Panc1 (cell line): ENCODE results near the gene HDAC7. TPM values are rescaled to one million over a fixed set of nuclear protein-coding genes. Genes with fewer than 3 reads are reported as not detected.

Experiments used
- ATAC-seq: fragments of 200-7000 bp; cut with Tn5 transposase; 2 replicates; pipeline ENCODE4 v1.9.1; 2020; ENCODE audit warnings: mild to moderate bottlenecking, moderate library complexity
- BruUV-seq: library from RNA; stranded (reverse); fragments of 400-500 nt; replicated peaks from 2 replicates; lab custom pipeline; 2021; lab: Mats Ljungman, UMichigan
- CTCF ChIA-PET: fragments of 300-600 bp; sonication (Branson Sonifier 250); formaldehyde crosslinking; loops from one replicate; lab custom pipeline; 2022; ENCODE audit warnings: antibody characterized with exemption; lab: Charles Lee
- POLR2A ChIA-PET: fragments of 300-600 bp; sonication (Branson Sonifier 250); formaldehyde crosslinking; loops from one replicate; lab custom pipeline; 2022; ENCODE audit warnings: antibody characterized with exemption; lab: Charles Lee
- DNase-seq: peaks from one replicate; pipeline ENCODE4 v3.0.0-alpha.2; 2010; ENCODE audit warnings: low read depth, low spot score
- H3K27ac ChIP-seq: 2 replicates; pipeline ENCODE4 v1.5.1; 2011; ENCODE audit warnings: mild to moderate bottlenecking, low read length, inconsistent platforms
- H3K27me3 ChIP-seq: fragments of 200-500 bp; sonication (Bioruptor generic); 2 replicates; pipeline ENCODE4 v1.6.0; 2014; ENCODE audit warnings: low read length, inconsistent platforms; ENCODE audit not compliant: control insufficient read depth, insufficient read depth
- H3K36me3 ChIP-seq: fragments of 200-500 bp; sonication (Bioruptor generic); 2 replicates; pipeline ENCODE4 v1.5.1; 2014; ENCODE audit warnings: inconsistent platforms, mild to moderate bottlenecking, low read length, moderate library complexity; ENCODE audit not compliant: control insufficient read depth, insufficient read depth
- H3K4me1 ChIP-seq: 2 replicates; pipeline ENCODE4 v1.5.1; 2011; ENCODE audit warnings: inconsistent platforms, mild to moderate bottlenecking, low read length, moderate library complexity; ENCODE audit not compliant: control insufficient read depth, insufficient read depth
- H3K4me3 ChIP-seq, 2 experiments: 2 replicates each; pipeline ENCODE4 v1.5.1; 2011 to 2012; ENCODE audit warnings: low read depth in 2 of 2, low read length in 2 of 2, mild to moderate bottlenecking in 2 of 2, inconsistent platforms in 1 of 2, moderate library complexity in 1 of 2
- H3K9me3 ChIP-seq: fragments of 200-500 bp; sonication (Bioruptor generic); 2 replicates; pipeline ENCODE4 v1.5.1; 2014; ENCODE audit warnings: low read depth, mild to moderate bottlenecking, inconsistent platforms, low read length, moderate library complexity; ENCODE audit not compliant: control insufficient read depth, insufficient read depth
- CTCF ChIP-seq: fragments of 450-650 bp; IDR thresholded peaks from 2 replicates; pipeline ENCODE4 v1.5.1; 2017; ENCODE audit warnings: mild to moderate bottlenecking
- POLR2AphosphoS5 ChIP-seq: IDR thresholded peaks from 2 replicates; pipeline ENCODE4 v1.6.1; 2012; ENCODE audit warnings: mild to moderate bottlenecking, low read depth, low read length, moderate library complexity
- REST ChIP-seq, 2 experiments: IDR thresholded peaks; 2 replicates each; pipeline ENCODE4 v1.6.1; 2011 to 2012; ENCODE audit warnings: low read depth in 2 of 2, control low read depth in 1 of 2, low read length in 1 of 2, mild to moderate bottlenecking in 1 of 2, moderate library complexity in 1 of 2; ENCODE audit not compliant: insufficient read depth in 1 of 2
- SIN3A ChIP-seq: IDR thresholded peaks from 2 replicates; pipeline ENCODE4 v1.6.1; 2012; ENCODE audit warnings: low read depth, mild to moderate bottlenecking, low read length, moderate library complexity, borderline replicate concordance; ENCODE audit not compliant: insufficient read depth
- TCF7L2 ChIP-seq: IDR thresholded peaks from 2 replicates; pipeline ENCODE4 v1.6.1; 2011; ENCODE audit warnings: mild to moderate bottlenecking, low read depth, low read length, inconsistent platforms
- in situ Hi-C: cut with HindIII; loops from 2 replicates; pipeline ENCODE4 v1.10.0; 2016; ENCODE audit warnings: low sequenced_read_pairs, low pct_unique_long_range_greater_than_20kb
- intact Hi-C: fragments of 100-400 bp; cut with micrococcal nuclease; formaldehyde crosslinking; loops from one replicate; pipeline ENCODE4 v1.10.0; 2022; ENCODE audit not compliant: unreplicated experiment
- total RNA-seq: library from RNA; stranded (reverse); gene quantifications from one replicate; pipeline ENCODE4 v1.2.1, GENCODE V29; 2021; ENCODE audit not compliant: unreplicated experiment

Gene HDAC7
- total RNA-seq, 1 experiment from 2014 or later: 84.2 TPM

GRCh38 chr12:47743311-47743860, 76.3 kb downstream of the HDAC7 start:
- Histone ChIP-seq H3K9me3 (no peaks in the 10 kb centered on the region), H3K4me1 (no peaks in the 10 kb centered on the region; the same call in 1 of the 2 replicates), H3K36me3 (no peaks in the 10 kb centered on the region), H3K27me3 (no peaks in the 10 kb centered on the region), H3K4me3 (no peak overlapping the region), H3K27ac (no peak overlapping the region)
- in situ Hi-C loops (no loop called here), intact Hi-C loops (loop anchor here (2.0 kb wide), 1 partner anchor 93 kb away; no protein-coding TSS in a partner anchor)
- CTCF ChIA-PET: interaction anchor here (0.7 to 3.5 kb wide), 10 partner anchors 9 to 95 kb away, joined by 3 to 24 read pairs (median 5); partner anchors contain the start of gene RAPGEF3
- POLR2A ChIA-PET: interaction anchor here (0.6 kb wide), 1 partner anchor 413 kb away, joined by 7 read pairs; no protein-coding TSS in a partner anchor
- DNase-seq (no peak), ATAC-seq (no peak)
- BruUV-seq: no TSS peak
- no peak for TF ChIP-seq REST (IDR thresholded peaks at IDR 0.05; ENCODE audit: insufficient read depth in 1 of 2, low read depth in 2 of 2, low read length in 1 of 2)
- no peak for TF ChIP-seq POLR2AphosphoS5
- no peak for TF ChIP-seq CTCF
- no peak for TF ChIP-seq SIN3A
- no peak for TF ChIP-seq TCF7L2

GRCh38 chr12:47742253-47742825, 77.4 kb downstream of the HDAC7 start:
- in situ Hi-C loops: no loop called here
- Histone ChIP-seq H3K9me3 (no peaks in the 10 kb centered on the region), H3K36me3 (no peaks in the 10 kb centered on the region), H3K4me3 (no peak overlapping the region), H3K27me3 (no peaks in the 10 kb centered on the region), H3K27ac (no peak overlapping the region), H3K4me1 (no peaks in the 10 kb centered on the region; the same call in 1 of the 2 replicates)
- CTCF ChIA-PET: interaction anchor here (0.6 to 3.5 kb wide), 8 partner anchors 16 to 1081 kb away, joined by 3 to 24 read pairs (median 6); partner anchors contain the start of gene RAPGEF3
- TF ChIP-seq CTCF (peak; percentile 99), POLR2AphosphoS5 (no peak)
- DNase-seq (peak; percentile 65), ATAC-seq (peak; percentile 69)
- BruUV-seq: no TSS peak
- POLR2A ChIA-PET: interaction anchor here (0.6 to 0.7 kb wide), 2 partner anchors 39 to 414 kb away, joined by 3 to 7 read pairs; no protein-coding TSS in a partner anchor
- intact Hi-C loops: loop anchor here (2.0 kb wide), 1 partner anchor 94 kb away; no protein-coding TSS in a partner anchor
